Measurements from ENCODE around the gene ZBTB25. TPM values are rescaled to one million over a fixed set of nuclear protein-coding genes. Genes with fewer than 3 reads are reported as not detected.

The ZBTB25 gene
- total and polyA plus RNA-seq, 3 donors from 2014 or later, result 13.3 to 21.3 (median 20.6) TPM

DNA sequence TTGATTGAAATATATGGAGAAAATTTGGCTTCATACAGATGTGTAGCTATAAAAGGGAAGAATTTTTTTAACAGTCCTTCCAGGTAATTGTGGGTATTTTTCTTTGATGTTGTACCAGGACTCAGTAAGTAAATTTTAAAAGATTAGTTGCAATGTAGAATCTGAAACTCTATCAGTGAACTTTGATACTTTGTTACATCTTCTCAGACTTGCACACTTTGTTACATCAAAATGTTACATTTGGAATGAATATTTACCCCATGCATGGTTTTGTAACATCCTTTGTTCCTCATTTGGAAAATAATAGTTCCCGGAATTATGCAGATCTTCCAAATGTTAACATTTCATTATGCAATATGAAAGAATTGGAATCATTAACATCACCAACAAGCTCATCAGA lies 101.7 kb downstream of the ZBTB25 start:
- Histone ChIP-seq H3K9me3 (no peaks in the 10 kb centered on the region), H3K27me3 (no peaks in the 10 kb centered on the region), H3K36me3 (ENCODE audit: low read depth, missing control alignments) (no peaks in the 10 kb centered on the region), H3K4me3 (no peak overlapping the region), H3K4me1 (no peaks in the 10 kb centered on the region), H3K27ac (no peak overlapping the region)
- TF ChIP-seq, protein P1, sequence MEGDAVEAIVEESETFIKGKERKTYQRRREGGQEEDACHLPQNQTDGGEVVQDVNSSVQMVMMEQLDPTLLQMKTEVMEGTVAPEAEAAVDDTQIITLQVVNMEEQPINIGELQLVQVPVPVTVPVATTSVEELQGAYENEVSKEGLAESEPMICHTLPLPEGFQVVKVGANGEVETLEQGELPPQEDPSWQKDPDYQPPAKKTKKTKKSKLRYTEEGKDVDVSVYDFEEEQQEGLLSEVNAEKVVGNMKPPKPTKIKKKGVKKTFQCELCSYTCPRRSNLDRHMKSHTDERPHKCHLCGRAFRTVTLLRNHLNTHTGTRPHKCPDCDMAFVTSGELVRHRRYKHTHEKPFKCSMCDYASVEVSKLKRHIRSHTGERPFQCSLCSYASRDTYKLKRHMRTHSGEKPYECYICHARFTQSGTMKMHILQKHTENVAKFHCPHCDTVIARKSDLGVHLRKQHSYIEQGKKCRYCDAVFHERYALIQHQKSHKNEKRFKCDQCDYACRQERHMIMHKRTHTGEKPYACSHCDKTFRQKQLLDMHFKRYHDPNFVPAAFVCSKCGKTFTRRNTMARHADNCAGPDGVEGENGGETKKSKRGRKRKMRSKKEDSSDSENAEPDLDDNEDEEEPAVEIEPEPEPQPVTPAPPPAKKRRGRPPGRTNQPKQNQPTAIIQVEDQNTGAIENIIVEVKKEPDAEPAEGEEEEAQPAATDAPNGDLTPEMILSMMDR (IDR thresholded peaks at IDR 0.05), result no peak
- TF ChIP-seq POLR2A (IDR thresholded peaks at IDR 0.05), result no peak
- 37 to 50% methylated on average over 1 of the region's 1 CpG for whole genome bisulfite sequencing, 2 donors
- no peak for DNase-seq
- intact Hi-C loops (cut with DNase I; ENCODE audit: low total_unique reads), result no loop called here

GRCh38 chr14:64400829-64401459 lies 102.7 kb downstream of the ZBTB25 start:
- Histone ChIP-seq H3K27ac (no peak overlapping the region), H3K4me3 (no peak overlapping the region), H3K36me3 (ENCODE audit: low read depth, missing control alignments) (no peaks in the 10 kb centered on the region), H3K9me3 (no peaks in the 10 kb centered on the region), H3K27me3 (no peaks in the 10 kb centered on the region), H3K4me1 (no peaks in the 10 kb centered on the region)
- DNase-seq, result no peak
- WGBS, 2 donors, result 91% methylated on average over 6 of the region's 6 CpGs
- intact Hi-C loops (cut with DNase I; ENCODE audit: low total_unique reads), result no loop called here
- TF ChIP-seq POLR2A (IDR thresholded peaks at IDR 0.05), result no peak
- TF ChIP-seq, protein P1 (IDR thresholded peaks at IDR 0.05), result no peak

Small RNA genes within 50 kb of the gene (small RNA-seq; reads per million reads assigned to genes)
- 0 to 0.09 reads per million in 2 donors for gene AL049869.4

Other genes with a start within 250 kb of the ZBTB25 start
- gene ESR2, start 209.5 kb downstream of the ZBTB25 start, total RNA-seq, result 10 to 100 TPM; 19.8 to 33.3 TPM
- 17.2 TPM for gene ESR2, start 209.5 kb downstream of the ZBTB25 start, polyA plus RNA-seq (ENCODE audit: insufficient read depth, low read depth, low replicate concordance)
- 10 to 100 TPM; 27.4 to 28.8 TPM for gene MTHFD1, start 115.5 kb downstream of the ZBTB25 start, total RNA-seq
- 22.3 TPM for gene MTHFD1, start 115.5 kb downstream of the ZBTB25 start, polyA plus RNA-seq (ENCODE audit: insufficient read depth, low read depth, low replicate concordance)
- under 1 TPM; 0.50 to 0.63 TPM for gene AKAP5, start 38.3 kb downstream of the ZBTB25 start, total RNA-seq
- 0.29 TPM for gene AKAP5, start 38.3 kb downstream of the ZBTB25 start, polyA plus RNA-seq (ENCODE audit: insufficient read depth, low read depth, low replicate concordance)
- gene ZBTB1, start 932 bp upstream of the ZBTB25 start, total RNA-seq, result 10 to 100 TPM; 33.2 to 34.7 TPM
- 20.8 TPM for gene ZBTB1, start 932 bp upstream of the ZBTB25 start, polyA plus RNA-seq (ENCODE audit: insufficient read depth, low read depth, low replicate concordance)
- 100 to 1,000 TPM; 134 to 160 TPM for gene HSPA2, start 36.9 kb upstream of the ZBTB25 start, total RNA-seq
- 389 TPM for gene HSPA2, start 36.9 kb upstream of the ZBTB25 start, polyA plus RNA-seq (ENCODE audit: insufficient read depth, low read depth, low replicate concordance)
- gene PPP1R36, start 46.1 kb upstream of the ZBTB25 start, total RNA-seq, result 10 to 100 TPM; 22.4 to 38.5 TPM
- 108 TPM for gene PPP1R36, start 46.1 kb upstream of the ZBTB25 start, polyA plus RNA-seq (ENCODE audit: insufficient read depth, low read depth, low replicate concordance)
- gene PLEKHG3, start 200.6 kb upstream of the ZBTB25 start, total RNA-seq, result 10 to 100 TPM; 20.1 to 20.6 TPM
- 21.6 TPM for gene PLEKHG3, start 200.6 kb upstream of the ZBTB25 start, polyA plus RNA-seq (ENCODE audit: insufficient read depth, low read depth, low replicate concordance)